ENCODE results near the gene DDX60. TPM values are rescaled to one million over a fixed set of nuclear protein-coding genes. Genes with fewer than 3 reads are reported as not detected.

The DDX60 gene
- total RNA-seq, 4 donors from 2014 or later: 4.6 to 24.3 (median 13.8) TPM

DNA sequence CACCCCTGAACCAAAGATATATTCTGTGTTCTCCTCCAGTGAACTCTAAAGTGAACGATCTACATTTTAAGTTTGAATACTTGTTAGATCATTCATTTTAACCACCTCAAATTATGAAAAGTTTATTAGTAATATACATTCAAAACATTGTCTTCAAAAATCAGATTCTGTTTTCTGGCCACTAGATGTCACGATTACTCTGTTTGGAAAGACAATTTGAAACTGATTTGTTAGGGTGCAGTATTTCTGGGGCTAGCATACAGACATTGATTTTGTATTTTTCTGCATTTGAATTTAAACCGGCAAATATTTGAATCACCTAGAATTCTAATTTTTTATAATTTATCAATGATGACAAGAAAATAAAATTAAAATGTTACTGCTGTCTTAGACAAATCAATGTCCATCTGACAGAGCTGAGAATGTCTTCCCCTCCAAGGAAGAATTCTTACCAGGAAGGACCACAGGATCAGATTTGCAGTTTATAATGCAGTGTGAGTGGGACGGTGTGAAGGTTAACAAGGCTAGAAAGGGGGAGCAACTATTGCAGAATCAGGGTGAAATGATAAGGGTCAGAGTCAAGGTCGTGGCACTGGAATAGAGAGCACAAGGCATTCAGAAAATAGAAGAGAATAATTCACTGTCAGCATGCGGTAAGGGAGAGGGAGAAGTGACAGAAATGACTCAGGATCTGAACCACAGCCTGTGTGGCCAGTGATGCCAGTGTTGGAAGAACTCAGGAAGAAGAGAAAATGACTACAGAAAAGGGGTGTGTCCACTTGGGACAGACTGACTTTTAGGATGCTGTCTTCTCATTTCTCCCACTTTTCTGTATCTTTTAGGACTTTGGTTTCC, 134.6 kb downstream of the DDX60 start:
- Histone ChIP-seq H3K4me3 (no peak overlapping the region), H3K27ac (no peak overlapping the region), H3K27me3 (no peaks in the 10 kb centered on the region), H3K4me1 (no peaks in the 10 kb centered on the region), H3K36me3 (no peaks in the 10 kb centered on the region), H3K9me3 (no peaks in the 10 kb centered on the region)
- TF ChIP-seq, protein P1, sequence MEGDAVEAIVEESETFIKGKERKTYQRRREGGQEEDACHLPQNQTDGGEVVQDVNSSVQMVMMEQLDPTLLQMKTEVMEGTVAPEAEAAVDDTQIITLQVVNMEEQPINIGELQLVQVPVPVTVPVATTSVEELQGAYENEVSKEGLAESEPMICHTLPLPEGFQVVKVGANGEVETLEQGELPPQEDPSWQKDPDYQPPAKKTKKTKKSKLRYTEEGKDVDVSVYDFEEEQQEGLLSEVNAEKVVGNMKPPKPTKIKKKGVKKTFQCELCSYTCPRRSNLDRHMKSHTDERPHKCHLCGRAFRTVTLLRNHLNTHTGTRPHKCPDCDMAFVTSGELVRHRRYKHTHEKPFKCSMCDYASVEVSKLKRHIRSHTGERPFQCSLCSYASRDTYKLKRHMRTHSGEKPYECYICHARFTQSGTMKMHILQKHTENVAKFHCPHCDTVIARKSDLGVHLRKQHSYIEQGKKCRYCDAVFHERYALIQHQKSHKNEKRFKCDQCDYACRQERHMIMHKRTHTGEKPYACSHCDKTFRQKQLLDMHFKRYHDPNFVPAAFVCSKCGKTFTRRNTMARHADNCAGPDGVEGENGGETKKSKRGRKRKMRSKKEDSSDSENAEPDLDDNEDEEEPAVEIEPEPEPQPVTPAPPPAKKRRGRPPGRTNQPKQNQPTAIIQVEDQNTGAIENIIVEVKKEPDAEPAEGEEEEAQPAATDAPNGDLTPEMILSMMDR (IDR thresholded peaks at IDR 0.05): peak in 3 of 4 experiments; percentile 17 to 55 (median 25)
- TF ChIP-seq EP300 (IDR thresholded peaks at IDR 0.05): no peak
- WGBS, 2 donors (ENCODE audit: low coverage in 1 of 2): 32 to 43% methylated on average over 6 of the region's 6 CpGs
- ATAC-seq: no peak

DNA sequence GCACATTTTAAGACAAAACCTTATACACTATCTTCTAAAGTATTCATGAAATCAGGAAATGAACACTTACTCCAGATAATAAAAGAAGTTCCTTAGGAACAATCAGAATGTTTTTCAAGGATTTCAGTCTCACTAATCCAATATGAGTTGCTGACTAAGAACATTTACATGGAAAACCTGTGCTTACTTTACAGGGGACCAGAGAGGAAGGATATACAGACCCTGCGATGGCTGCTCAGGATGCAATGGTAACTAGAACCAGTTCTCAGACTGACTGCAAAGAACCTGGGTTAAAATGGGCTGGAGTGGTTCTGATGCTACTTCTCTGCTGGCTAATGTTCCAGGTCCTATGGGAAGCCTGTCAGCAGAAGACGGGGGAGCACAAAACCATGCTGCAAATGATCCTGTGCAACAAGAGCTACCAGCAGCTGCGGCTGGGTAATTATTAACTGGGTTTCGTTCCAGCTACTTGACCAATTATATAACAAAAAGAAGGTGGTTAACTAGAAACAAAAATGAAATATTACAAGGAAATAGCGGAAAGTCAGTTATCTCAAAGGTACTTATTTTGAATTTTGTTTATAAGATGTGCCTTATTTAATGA, 140.9 kb downstream of the DDX60 start:
- H3K27ac ChIP-seq: no peak overlapping the region
- no peaks in the 10 kb centered on the region for H3K4me1 ChIP-seq
- no peak overlapping the region for H3K4me3 ChIP-seq
- TF ChIP-seq POLR2AphosphoS5 (IDR thresholded peaks at IDR 0.05) (no peak), POLR2A (IDR thresholded peaks at IDR 0.05) (no peak), EP300 (IDR thresholded peaks at IDR 0.05) (no peak)
- TF ChIP-seq, protein P1 (IDR thresholded peaks at IDR 0.05): no peak
- no peaks in the 10 kb centered on the region for H3K27me3 ChIP-seq
- no peaks in the 10 kb centered on the region for H3K9me3 ChIP-seq
- no peak for ATAC-seq
- no peaks in the 10 kb centered on the region for H3K36me3 ChIP-seq
- WGBS, 2 donors (ENCODE audit: low coverage in 1 of 2): 75 to 81% methylated on average over 1 to 5 of the region's 5 CpGs

DNA sequence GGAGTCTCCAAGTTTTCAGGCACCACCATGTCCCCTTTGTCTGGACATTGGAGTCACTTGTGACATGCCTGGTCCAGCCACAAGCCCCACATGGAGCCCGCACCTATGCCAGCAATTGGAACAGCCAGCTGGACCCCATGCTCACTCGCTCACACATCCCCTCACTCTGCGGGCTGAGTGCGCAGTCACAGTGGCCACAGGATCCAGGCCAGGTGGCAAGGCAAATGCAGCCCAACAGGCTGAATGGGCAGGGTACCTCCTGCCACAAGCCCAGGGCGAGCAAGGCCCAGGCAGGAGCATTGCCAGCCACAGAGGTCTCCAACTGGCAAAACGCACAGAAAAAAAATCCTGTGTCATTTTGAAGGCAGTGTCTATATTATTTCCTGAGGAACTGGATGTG, 144.2 kb downstream of the DDX60 start:
- no peak for ATAC-seq
- Histone ChIP-seq H3K27me3 (no peaks in the 10 kb centered on the region), H3K27ac (no peak overlapping the region), H3K4me3 (no peak overlapping the region), H3K36me3 (no peaks in the 10 kb centered on the region), H3K4me1 (no peaks in the 10 kb centered on the region), H3K9me3 (no peaks in the 10 kb centered on the region)
- no peak for TF ChIP-seq POLR2A (IDR thresholded peaks at IDR 0.05)
- TF ChIP-seq, protein P1 (IDR thresholded peaks at IDR 0.05): no peak
- no CpG with 5 or more reads among the region's 6 CpGs for WGBS, 2 donors (ENCODE audit: low coverage in 1 of 2)

DNA sequence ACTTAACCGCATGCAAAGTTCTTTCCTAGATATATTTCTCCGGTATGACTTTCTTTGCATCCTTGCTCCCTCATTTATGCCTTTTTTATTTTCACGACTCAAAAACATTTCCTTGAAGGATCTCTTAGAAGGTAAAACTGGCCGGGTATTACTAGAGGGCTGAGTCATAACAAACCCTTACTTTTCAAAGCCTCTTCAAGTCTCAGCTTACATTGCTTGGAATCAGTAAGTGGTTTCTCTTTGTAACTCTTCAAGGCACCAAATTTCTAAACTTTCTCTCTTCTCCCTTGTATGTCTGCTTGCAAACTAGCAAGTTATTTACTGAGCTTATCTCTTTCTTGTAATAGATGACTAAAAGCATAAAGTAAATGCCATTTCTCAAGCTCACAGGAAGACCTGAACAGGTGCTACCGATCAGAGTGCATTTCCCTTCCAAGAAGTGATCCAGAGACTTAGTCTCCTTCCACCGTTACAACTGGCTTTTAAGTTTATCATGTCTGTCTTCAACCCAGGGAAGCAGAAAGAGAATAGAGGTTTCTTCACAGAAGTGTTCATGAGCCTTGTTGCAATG, 150.8 kb downstream of the DDX60 start:
- no peak for ATAC-seq
- 45 to 59% methylated on average over 4 of the region's 6 CpGs for WGBS, 2 donors (ENCODE audit: low coverage in 1 of 2)
- H3K27ac ChIP-seq: no peak overlapping the region

More for the DNA sequence above, 150.8 kb downstream of the DDX60 start:
- Histone ChIP-seq H3K4me1 (no peaks in the 10 kb centered on the region), H3K36me3 (no peaks in the 10 kb centered on the region), H3K9me3 (no peaks in the 10 kb centered on the region), H3K27me3 (no peaks in the 10 kb centered on the region), H3K4me3 (no peak overlapping the region)
- TF ChIP-seq POLR2A (IDR thresholded peaks at IDR 0.05) (no peak), POLR2AphosphoS5 (IDR thresholded peaks at IDR 0.05) (no peak), EP300 (IDR thresholded peaks at IDR 0.05) (no peak)
- TF ChIP-seq, protein P1 (IDR thresholded peaks at IDR 0.05): no peak

Other genes with a start within 250 kb of the DDX60 start
- gene ANXA10, start 226.2 kb downstream of the DDX60 start, total RNA-seq: not detected
- gene DDX60L, start 161.7 kb upstream of the DDX60 start, total RNA-seq: 10 to 100 TPM in 2 of 4 donors, 1 to 10 TPM in 2; 6.2 to 16.2 (median 9.0) TPM
- 1,000 to 10,000 TPM; 1,036 to 2,270 (median 2,202) TPM for gene PALLD, start 178.3 kb upstream of the DDX60 start, total RNA-seq